ENCODE measurements around the gene FBXW10B.
"Not testable (repeated sequence)": the region's sequence is repeated elsewhere in the genome, so short reads cannot be mapped to it uniquely, and the experiment has no call there.

The FBXW10B gene

GRCh38 chr17:15623661-15624209 is 4.2 kb upstream of the FBXW10B start:
- H3K27me3 ChIP-seq (ENCODE audit: control insufficient read depth in 1 of 2, insufficient read depth in 2 of 2, low read length in 2 of 2); H3K4me3 ChIP-seq (ENCODE audit: low read depth in 1 of 2, low read length in 2 of 2); H3K36me3 ChIP-seq (ENCODE audit: insufficient read depth, low read length); H3K9me3 ChIP-seq (ENCODE audit: low read length); H3K9ac ChIP-seq (ENCODE audit: low read length); H3K4me1 ChIP-seq (ENCODE audit: insufficient read depth, low read length); H3K27ac ChIP-seq (ENCODE audit: low read depth, low read length): not testable (repeated sequence)

GRCh38 chr17:15623255-15623654 is 3.8 kb upstream of the FBXW10B start:
- not testable (repeated sequence) for H3K4me3 ChIP-seq (ENCODE audit: low read depth in 1 of 2, low read length in 2 of 2); H3K27me3 ChIP-seq (ENCODE audit: control insufficient read depth in 1 of 2, insufficient read depth in 2 of 2, low read length in 2 of 2); H3K9ac ChIP-seq (ENCODE audit: low read length); H3K27ac ChIP-seq (ENCODE audit: low read depth, low read length); H3K4me1 ChIP-seq (ENCODE audit: insufficient read depth, low read length); H3K36me3 ChIP-seq (ENCODE audit: insufficient read depth, low read length); H3K9me3 ChIP-seq (ENCODE audit: low read length)

GRCh38 chr17:15622124-15622523 is 2.6 kb upstream of the FBXW10B start:
- H3K27ac ChIP-seq (ENCODE audit: low read depth, low read length); H3K4me3 ChIP-seq (ENCODE audit: low read depth in 1 of 2, low read length in 2 of 2); H3K9ac ChIP-seq (ENCODE audit: low read length); H3K36me3 ChIP-seq (ENCODE audit: insufficient read depth, low read length); H3K27me3 ChIP-seq (ENCODE audit: control insufficient read depth in 1 of 2, insufficient read depth in 2 of 2, low read length in 2 of 2); H3K4me1 ChIP-seq (ENCODE audit: insufficient read depth, low read length); H3K9me3 ChIP-seq (ENCODE audit: low read length): not testable (repeated sequence)

- not testable (repeated sequence) for H3K4me1 ChIP-seq (ENCODE audit: insufficient read depth, low read length); H3K27me3 ChIP-seq (ENCODE audit: control insufficient read depth in 1 of 2, insufficient read depth in 2 of 2, low read length in 2 of 2); H3K36me3 ChIP-seq (ENCODE audit: insufficient read depth, low read length); H3K4me3 ChIP-seq (ENCODE audit: low read depth in 1 of 2, low read length in 2 of 2); H3K9ac ChIP-seq (ENCODE audit: low read length); H3K9me3 ChIP-seq (ENCODE audit: low read length); H3K27ac ChIP-seq (ENCODE audit: low read depth, low read length)
Observed at GRCh38 chr17:15616828-15617227, 2.7 kb downstream of the FBXW10B start.

GRCh38 chr17:15615850-15616249 is 3.7 kb downstream of the FBXW10B start:
- H3K36me3 ChIP-seq (ENCODE audit: insufficient read depth, low read length); H3K27ac ChIP-seq (ENCODE audit: low read depth, low read length); H3K27me3 ChIP-seq (ENCODE audit: control insufficient read depth in 1 of 2, insufficient read depth in 2 of 2, low read length in 2 of 2); H3K9me3 ChIP-seq (ENCODE audit: low read length); H3K4me3 ChIP-seq (ENCODE audit: low read depth in 1 of 2, low read length in 2 of 2); H3K4me1 ChIP-seq (ENCODE audit: insufficient read depth, low read length); H3K9ac ChIP-seq (ENCODE audit: low read length): not testable (repeated sequence)

DNA sequence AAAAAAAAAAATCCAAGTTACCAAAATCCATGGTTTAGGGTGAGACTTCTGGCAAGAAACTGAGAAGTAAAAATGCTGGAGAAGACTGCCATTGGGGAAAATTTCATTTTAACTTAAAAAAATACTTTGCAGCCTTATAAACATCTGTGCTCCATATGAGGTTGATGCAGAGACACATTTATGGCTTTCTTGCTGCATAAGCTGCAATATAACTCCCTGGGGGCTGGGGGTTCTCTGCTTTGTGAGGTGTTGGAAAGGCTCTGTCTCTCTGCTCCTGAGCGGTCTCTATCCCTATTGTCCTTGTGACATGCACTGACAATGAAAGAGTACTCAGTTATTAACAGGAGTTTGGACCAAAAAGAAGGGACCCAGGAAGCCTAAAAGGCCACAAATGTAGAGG is 6.4 kb downstream of the FBXW10B start:
- H3K36me3 ChIP-seq (ENCODE audit: insufficient read depth, low read length); H3K9ac ChIP-seq (ENCODE audit: low read length); H3K4me3 ChIP-seq (ENCODE audit: low read depth in 1 of 2, low read length in 2 of 2); H3K27ac ChIP-seq (ENCODE audit: low read depth, low read length); H3K4me1 ChIP-seq (ENCODE audit: insufficient read depth, low read length); H3K9me3 ChIP-seq (ENCODE audit: low read length); H3K27me3 ChIP-seq (ENCODE audit: control insufficient read depth in 1 of 2, insufficient read depth in 2 of 2, low read length in 2 of 2): not testable (repeated sequence)

- H3K9ac ChIP-seq (ENCODE audit: low read length); H3K27me3 ChIP-seq (ENCODE audit: control insufficient read depth in 1 of 2, insufficient read depth in 2 of 2, low read length in 2 of 2); H3K27ac ChIP-seq (ENCODE audit: low read depth, low read length); H3K4me3 ChIP-seq (ENCODE audit: low read depth in 1 of 2, low read length in 2 of 2); H3K4me1 ChIP-seq (ENCODE audit: insufficient read depth, low read length); H3K9me3 ChIP-seq (ENCODE audit: low read length); H3K36me3 ChIP-seq (ENCODE audit: insufficient read depth, low read length): not testable (repeated sequence)
Observed at GRCh38 chr17:15592960-15593359, 26.5 kb downstream of the FBXW10B start.

DNA sequence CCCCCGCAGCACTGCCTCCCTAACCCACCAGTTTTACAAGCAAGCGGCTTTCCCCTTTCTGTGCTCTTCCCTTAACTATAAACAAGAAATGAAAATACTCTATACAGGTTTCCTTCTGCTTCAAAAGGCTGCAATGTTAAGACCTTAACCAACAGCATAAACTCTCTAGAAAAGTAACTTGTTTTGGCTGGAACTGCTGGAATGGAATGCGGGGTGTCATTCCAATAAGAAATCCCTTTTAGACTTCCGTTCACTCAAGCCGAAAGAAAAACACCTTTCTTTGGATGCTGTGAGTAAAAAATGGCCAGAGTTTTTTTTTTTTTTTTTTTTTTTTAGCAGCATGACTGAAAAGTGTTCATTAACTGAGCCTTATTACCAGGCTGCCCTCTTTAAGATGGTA is 27.5 kb downstream of the FBXW10B start:
- H3K27me3 ChIP-seq (ENCODE audit: control insufficient read depth in 1 of 2, insufficient read depth in 2 of 2, low read length in 2 of 2); H3K9me3 ChIP-seq (ENCODE audit: low read length); H3K4me1 ChIP-seq (ENCODE audit: insufficient read depth, low read length); H3K27ac ChIP-seq (ENCODE audit: low read depth, low read length); H3K36me3 ChIP-seq (ENCODE audit: insufficient read depth, low read length); H3K4me3 ChIP-seq (ENCODE audit: low read depth in 1 of 2, low read length in 2 of 2); H3K9ac ChIP-seq (ENCODE audit: low read length): not testable (repeated sequence)

DNA sequence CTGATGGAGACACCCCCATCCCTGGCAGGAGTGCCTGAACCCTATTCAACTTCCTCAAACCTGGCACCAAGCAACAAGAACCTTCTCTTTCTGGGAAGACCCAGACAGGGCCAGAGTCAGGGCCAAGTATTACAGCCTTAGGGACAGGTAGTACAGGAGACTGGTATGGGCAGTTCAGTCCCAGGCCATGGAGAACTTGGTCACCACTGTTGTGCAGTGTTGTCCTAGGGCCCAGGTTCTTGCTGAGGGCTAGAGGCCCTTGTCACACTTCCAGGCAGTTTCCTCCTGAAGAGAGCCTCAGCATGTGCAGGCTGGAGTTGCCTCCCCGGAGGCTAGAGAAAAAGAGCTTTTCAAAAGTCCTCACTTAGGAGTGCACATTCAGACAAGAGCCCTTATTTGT is 28.7 kb downstream of the FBXW10B start:
- H3K9me3 ChIP-seq (ENCODE audit: low read length); H3K27ac ChIP-seq (ENCODE audit: low read depth, low read length); H3K9ac ChIP-seq (ENCODE audit: low read length); H3K4me3 ChIP-seq (ENCODE audit: low read depth in 1 of 2, low read length in 2 of 2); H3K36me3 ChIP-seq (ENCODE audit: insufficient read depth, low read length); H3K27me3 ChIP-seq (ENCODE audit: control insufficient read depth in 1 of 2, insufficient read depth in 2 of 2, low read length in 2 of 2); H3K4me1 ChIP-seq (ENCODE audit: insufficient read depth, low read length): not testable (repeated sequence)

DNA sequence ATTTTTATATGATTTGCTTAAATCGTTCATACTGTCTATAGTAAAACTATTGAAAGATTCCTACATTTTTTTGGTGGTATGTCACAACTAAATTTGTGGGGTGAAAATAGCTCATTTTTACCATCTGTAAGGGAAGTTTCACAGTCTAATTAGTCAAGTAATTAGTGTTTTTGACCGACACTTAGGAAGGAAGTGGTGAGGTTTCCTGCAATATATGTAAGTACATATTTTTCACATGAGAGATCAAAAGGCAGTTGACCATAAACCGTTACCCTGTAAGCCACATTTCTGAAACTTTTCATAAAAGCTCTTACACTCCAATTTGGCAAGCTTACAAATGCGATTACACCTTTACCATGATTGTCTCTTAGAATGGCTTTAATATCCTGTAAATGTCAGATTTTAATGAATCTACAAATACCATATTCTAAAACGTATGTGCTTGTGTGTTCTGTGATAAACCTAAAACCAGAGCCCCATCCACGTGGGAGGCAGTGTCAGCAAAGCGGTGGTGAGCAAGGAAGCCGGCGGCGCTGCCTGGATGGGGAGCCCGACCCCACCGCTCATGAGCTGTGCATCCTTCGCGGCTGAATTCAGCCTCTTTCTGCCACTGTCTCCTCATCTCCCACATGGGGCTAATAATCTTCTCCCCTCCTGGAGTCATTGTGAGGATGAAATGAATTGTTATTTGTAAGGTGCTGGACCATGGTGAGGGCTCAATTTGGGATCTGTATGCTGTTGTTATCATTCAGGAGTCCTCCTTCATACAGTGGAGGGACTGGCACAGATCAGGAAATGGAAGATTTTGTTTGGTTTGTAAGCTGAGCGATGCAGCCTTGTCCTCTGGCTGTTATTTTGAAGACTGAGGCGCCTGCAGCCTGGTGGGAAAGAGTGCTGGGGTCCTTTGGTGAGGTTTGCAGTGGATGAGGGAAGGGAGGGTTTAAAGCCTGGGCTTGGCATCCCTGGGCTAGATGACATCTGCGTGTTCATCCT is 29.7 kb downstream of the FBXW10B start:
- H3K36me3 ChIP-seq (ENCODE audit: insufficient read depth, low read length); H3K9ac ChIP-seq (ENCODE audit: low read length); H3K27me3 ChIP-seq (ENCODE audit: control insufficient read depth in 1 of 2, insufficient read depth in 2 of 2, low read length in 2 of 2); H3K9me3 ChIP-seq (ENCODE audit: low read length); H3K4me3 ChIP-seq (ENCODE audit: low read depth in 1 of 2, low read length in 2 of 2); H3K27ac ChIP-seq (ENCODE audit: low read depth, low read length); H3K4me1 ChIP-seq (ENCODE audit: insufficient read depth, low read length): not testable (repeated sequence)

GRCh38 chr17:15588017-15588416 is 31.5 kb downstream of the FBXW10B start:
- not testable (repeated sequence) for H3K4me1 ChIP-seq (ENCODE audit: insufficient read depth, low read length); H3K27ac ChIP-seq (ENCODE audit: low read depth, low read length); H3K27me3 ChIP-seq (ENCODE audit: control insufficient read depth in 1 of 2, insufficient read depth in 2 of 2, low read length in 2 of 2); H3K9ac ChIP-seq (ENCODE audit: low read length); H3K4me3 ChIP-seq (ENCODE audit: low read depth in 1 of 2, low read length in 2 of 2); H3K36me3 ChIP-seq (ENCODE audit: insufficient read depth, low read length); H3K9me3 ChIP-seq (ENCODE audit: low read length)

- H3K27me3 ChIP-seq (ENCODE audit: control insufficient read depth in 1 of 2, insufficient read depth in 2 of 2, low read length in 2 of 2); H3K9me3 ChIP-seq (ENCODE audit: low read length); H3K27ac ChIP-seq (ENCODE audit: low read depth, low read length); H3K4me3 ChIP-seq (ENCODE audit: low read depth in 1 of 2, low read length in 2 of 2); H3K9ac ChIP-seq (ENCODE audit: low read length); H3K4me1 ChIP-seq (ENCODE audit: insufficient read depth, low read length); H3K36me3 ChIP-seq (ENCODE audit: insufficient read depth, low read length): not testable (repeated sequence)
Observed at GRCh38 chr17:15583313-15583712, 36.2 kb downstream of the FBXW10B start.

All from muscle layer of colon (tissue), 2 donors.